Middle frontal gyrus (tissue), 1 donor: Measurements from ENCODE around the gene HRH2.

Experiments
- DNase-seq: peaks from one replicate; pipeline ENCODE4 v3.0.0-alpha.2; 2015; ENCODE audit warnings: low spot score; ENCODE audit errors: extremely low spot score

Gene HRH2

GRCh38 chr5:175692235-175692995 is 34.5 kb downstream of the HRH2 start:
- DNase-seq, result no peak

- DNase-seq, result no peak
Measured at GRCh38 chr5:175692996-175693710, 35.3 kb downstream of the HRH2 start.

- DNase-seq, result no peak
Measured at GRCh38 chr5:175693741-175694140, 35.9 kb downstream of the HRH2 start.

GRCh38 chr5:175694371-175695160 is 36.7 kb downstream of the HRH2 start:
- DNase-seq, result no peak

- DNase-seq, result no peak
Measured at GRCh38 chr5:175695161-175696126, 37.6 kb downstream of the HRH2 start.

GRCh38 chr5:175696139-175696854 is 38.4 kb downstream of the HRH2 start:
- DNase-seq, result no peak

- no peak for DNase-seq
Measured at GRCh38 chr5:175696855-175697198, 39.0 kb downstream of the HRH2 start.

GRCh38 chr5:175697846-175698245 is 40.0 kb downstream of the HRH2 start:
- no peak for DNase-seq

- no peak for DNase-seq
Measured at GRCh38 chr5:175698401-175699115, 40.7 kb downstream of the HRH2 start.

GRCh38 chr5:175700991-175701390 is 43.1 kb downstream of the HRH2 start:
- DNase-seq, result no peak

- no peak for DNase-seq
Measured at GRCh38 chr5:175701797-175702196, 43.9 kb downstream of the HRH2 start.

- no peak for DNase-seq
Measured at GRCh38 chr5:175706499-175706898, 48.6 kb downstream of the HRH2 start.

- no peak for DNase-seq
Measured at GRCh38 chr5:175707751-175708375, 50.0 kb downstream of the HRH2 start.

GRCh38 chr5:175709276-175709781 is 51.5 kb downstream of the HRH2 start:
- DNase-seq, result no peak

- no peak for DNase-seq
Measured at GRCh38 chr5:175710326-175710725, 52.5 kb downstream of the HRH2 start.

- DNase-seq, result no peak
Measured at GRCh38 chr5:175711031-175711430, 53.2 kb downstream of the HRH2 start.

GRCh38 chr5:175711472-175712312 is 53.8 kb downstream of the HRH2 start:
- DNase-seq, result no peak

GRCh38 chr5:175712313-175712680 is 54.4 kb downstream of the HRH2 start:
- no peak for DNase-seq
